ENCODE measurements around the gene DDRGK1.

DDRGK1 gene

DNA sequence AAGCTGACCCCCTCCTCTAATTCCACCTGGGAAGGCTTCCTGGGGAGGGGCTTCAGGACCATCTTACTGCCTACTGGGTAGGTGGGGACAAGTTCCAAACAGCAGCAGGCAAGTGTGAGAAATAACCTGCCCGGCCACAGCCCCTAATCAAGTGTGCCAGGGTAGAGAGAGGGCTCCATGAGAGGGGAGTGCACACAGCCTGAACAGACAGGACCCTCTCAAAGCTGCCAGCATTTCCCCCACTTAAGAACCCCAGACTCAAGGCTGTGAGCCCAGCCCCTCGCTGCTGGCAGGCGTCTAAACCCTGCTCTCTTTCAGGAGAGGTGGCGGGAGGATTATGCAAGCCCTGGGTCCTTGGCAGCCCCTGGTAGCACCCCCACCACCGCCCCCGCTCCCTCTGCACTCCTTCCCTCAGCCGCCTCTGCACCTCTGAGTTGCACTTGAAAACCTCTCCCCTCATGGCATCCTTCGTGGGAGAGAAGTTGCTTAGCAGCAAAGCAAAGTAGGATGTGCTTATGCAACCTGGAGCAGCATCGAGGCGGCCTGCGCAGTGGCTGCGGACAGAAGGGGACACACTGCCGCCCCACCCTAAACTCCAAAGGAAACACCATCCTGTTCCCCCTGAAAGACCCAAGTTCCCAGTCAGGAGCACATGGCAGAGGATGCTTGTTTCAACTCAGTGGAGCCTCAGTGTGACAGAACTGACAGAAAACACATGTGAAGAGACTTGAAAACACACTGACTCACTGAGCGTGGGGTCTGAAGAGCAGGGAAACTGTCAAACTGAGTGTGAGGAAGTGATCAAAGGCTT is 10.5 kb downstream of the DDRGK1 start:
- H3K9me2 ChIP-seq (replicated peaks; ENCODE audit: insufficient read depth, low read length): no peaks in the 10 kb centered on the region
- H3K9ac ChIP-seq (ENCODE audit: low read length): no peak overlapping the region
- H2AFZ ChIP-seq (ENCODE audit: low read length): no peak overlapping the region
- H3K4me3 ChIP-seq (ENCODE audit: low read length): no peak overlapping the region
- DNase-seq: no peak
- no peaks in the 10 kb centered on the region for H3K27me3 ChIP-seq (replicated peaks; ENCODE audit: insufficient read depth, low read length)
- H3K27ac ChIP-seq (ENCODE audit: low read length): no peak overlapping the region
- H3K9me3 ChIP-seq (replicated peaks; ENCODE audit: insufficient read depth, low read length): no peaks in the 10 kb centered on the region
- no peaks in the 10 kb centered on the region for H4K20me1 ChIP-seq (ENCODE audit: insufficient read depth, low read length)
- H3K79me2 ChIP-seq (ENCODE audit: low read length): no peaks in the 10 kb centered on the region
- H3K4me2 ChIP-seq (ENCODE audit: low read depth, low read length): no peak overlapping the region
- no peaks in the 10 kb centered on the region for H3K4me1 ChIP-seq (ENCODE audit: low read length)
- H3F3A ChIP-seq (ENCODE audit: insufficient read depth, low read length): no peaks in the 10 kb centered on the region
- no peaks in the 10 kb centered on the region for H3K36me3 ChIP-seq (replicated peaks; ENCODE audit: insufficient read depth, low read length)
- TF ChIP-seq EZH2 (optimal IDR thresholded peaks at IDR 0.05; ENCODE audit: low read depth, low read length) (no peak), EZH2phosphoT487 (IDR thresholded peaks at IDR 0.05; ENCODE audit: low read length) (no peak)

DNA sequence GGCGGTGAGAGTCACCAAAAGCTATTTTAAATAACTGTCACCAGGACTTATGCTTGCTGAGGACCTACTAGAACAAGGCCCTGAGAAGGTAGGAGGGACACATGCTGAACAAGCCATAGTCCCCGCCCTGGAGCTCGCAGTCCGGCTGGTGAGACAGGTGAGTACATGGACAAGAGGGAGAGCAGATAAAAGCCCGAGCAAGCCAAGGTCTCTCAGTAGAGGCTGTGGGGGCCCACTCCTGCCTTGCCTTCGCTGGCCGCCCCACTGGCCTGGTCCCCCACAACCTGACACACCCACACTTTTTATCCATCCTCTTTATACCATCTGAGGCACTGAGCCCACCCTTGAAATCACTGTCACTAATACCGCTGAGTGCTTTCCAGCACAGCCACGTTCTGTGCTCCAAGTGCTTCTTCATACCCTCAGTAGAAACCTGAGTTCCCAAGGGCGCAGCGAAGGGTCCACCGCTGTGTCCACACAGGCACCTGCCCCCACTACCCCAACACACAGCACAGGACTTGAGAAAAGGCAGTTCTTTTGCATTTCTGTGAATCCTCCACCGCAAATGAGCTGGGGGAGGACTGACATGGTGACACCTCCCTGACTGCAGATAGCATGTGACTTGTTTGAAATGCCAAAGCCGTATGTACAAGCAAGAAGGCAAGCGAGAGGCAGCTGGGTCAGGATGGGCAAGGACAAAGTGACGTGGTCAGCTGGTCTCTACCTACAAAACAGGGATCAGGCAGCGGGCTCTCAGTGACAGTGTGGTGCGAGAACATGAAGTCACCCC is 12.1 kb downstream of the DDRGK1 start:
- no peak for TF ChIP-seq EZH2 (optimal IDR thresholded peaks at IDR 0.05; ENCODE audit: low read depth, low read length)
- TF ChIP-seq, protein P1, sequence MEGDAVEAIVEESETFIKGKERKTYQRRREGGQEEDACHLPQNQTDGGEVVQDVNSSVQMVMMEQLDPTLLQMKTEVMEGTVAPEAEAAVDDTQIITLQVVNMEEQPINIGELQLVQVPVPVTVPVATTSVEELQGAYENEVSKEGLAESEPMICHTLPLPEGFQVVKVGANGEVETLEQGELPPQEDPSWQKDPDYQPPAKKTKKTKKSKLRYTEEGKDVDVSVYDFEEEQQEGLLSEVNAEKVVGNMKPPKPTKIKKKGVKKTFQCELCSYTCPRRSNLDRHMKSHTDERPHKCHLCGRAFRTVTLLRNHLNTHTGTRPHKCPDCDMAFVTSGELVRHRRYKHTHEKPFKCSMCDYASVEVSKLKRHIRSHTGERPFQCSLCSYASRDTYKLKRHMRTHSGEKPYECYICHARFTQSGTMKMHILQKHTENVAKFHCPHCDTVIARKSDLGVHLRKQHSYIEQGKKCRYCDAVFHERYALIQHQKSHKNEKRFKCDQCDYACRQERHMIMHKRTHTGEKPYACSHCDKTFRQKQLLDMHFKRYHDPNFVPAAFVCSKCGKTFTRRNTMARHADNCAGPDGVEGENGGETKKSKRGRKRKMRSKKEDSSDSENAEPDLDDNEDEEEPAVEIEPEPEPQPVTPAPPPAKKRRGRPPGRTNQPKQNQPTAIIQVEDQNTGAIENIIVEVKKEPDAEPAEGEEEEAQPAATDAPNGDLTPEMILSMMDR (IDR thresholded peaks at IDR 0.05; ENCODE audit: low read length): no peak
- Histone ChIP-seq H3F3A (ENCODE audit: insufficient read depth, low read length) (no peaks in the 10 kb centered on the region), H2AFZ (ENCODE audit: low read length) (no peak overlapping the region), H4K20me1 (ENCODE audit: insufficient read depth, low read length) (no peaks in the 10 kb centered on the region), H3K4me2 (ENCODE audit: low read depth, low read length) (no peak overlapping the region), H3K4me1 (ENCODE audit: low read length) (no peaks in the 10 kb centered on the region), H3K9me2 (replicated peaks; ENCODE audit: insufficient read depth, low read length) (no peaks in the 10 kb centered on the region), H3K4me3 (ENCODE audit: low read length) (no peak overlapping the region), H3K27me3 (replicated peaks; ENCODE audit: insufficient read depth, low read length) (no peaks in the 10 kb centered on the region), H3K36me3 (replicated peaks; ENCODE audit: insufficient read depth, low read length) (no peaks in the 10 kb centered on the region), H3K79me2 (ENCODE audit: low read length) (no peaks in the 10 kb centered on the region), H3K27ac (ENCODE audit: low read length) (no peak overlapping the region), H3K9ac (ENCODE audit: low read length) (no peak overlapping the region), H3K9me3 (replicated peaks; ENCODE audit: insufficient read depth, low read length) (no peaks in the 10 kb centered on the region)
- no peak for DNase-seq

DNA sequence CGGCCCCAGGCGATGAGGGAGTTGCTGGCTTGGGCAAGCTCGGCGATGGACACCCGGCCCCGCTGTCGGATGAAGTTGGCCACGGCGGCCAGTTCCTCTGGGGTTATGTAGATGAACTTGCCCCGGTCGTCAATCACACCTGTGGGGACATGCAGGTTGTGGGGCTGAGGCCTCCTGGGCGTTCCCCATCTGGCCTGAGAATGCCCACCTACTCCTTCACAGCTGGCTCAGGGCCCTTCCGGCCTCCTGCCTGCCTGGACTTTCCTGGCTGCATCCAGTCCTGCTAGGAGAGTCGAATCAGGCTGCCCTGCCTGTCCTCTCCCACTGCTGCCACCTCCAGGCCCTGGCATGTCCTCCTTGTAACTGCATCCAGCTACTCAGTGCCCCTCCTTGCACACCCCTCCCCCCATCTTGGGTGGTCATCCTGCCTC is 13.8 kb downstream of the DDRGK1 start:
- Histone ChIP-seq H3K36me3 (replicated peaks; ENCODE audit: insufficient read depth, low read length) (no peaks in the 10 kb centered on the region), H3K4me3 (ENCODE audit: low read length) (no peak overlapping the region), H4K20me1 (ENCODE audit: insufficient read depth, low read length) (no peaks in the 10 kb centered on the region), H3K4me1 (ENCODE audit: low read length) (no peaks in the 10 kb centered on the region), H3F3A (ENCODE audit: insufficient read depth, low read length) (no peaks in the 10 kb centered on the region), H3K4me2 (ENCODE audit: low read depth, low read length) (no peak overlapping the region), H3K27me3 (replicated peaks; ENCODE audit: insufficient read depth, low read length) (no peaks in the 10 kb centered on the region), H3K9ac (ENCODE audit: low read length) (no peak overlapping the region), H3K9me3 (replicated peaks; ENCODE audit: insufficient read depth, low read length) (no peaks in the 10 kb centered on the region), H3K9me2 (replicated peaks; ENCODE audit: insufficient read depth, low read length) (no peaks in the 10 kb centered on the region), H2AFZ (ENCODE audit: low read length) (no peak overlapping the region), H3K27ac (ENCODE audit: low read length) (no peak overlapping the region), H3K79me2 (ENCODE audit: low read length) (no peaks in the 10 kb centered on the region)
- TF ChIP-seq EZH2 (optimal IDR thresholded peaks at IDR 0.05; ENCODE audit: low read depth, low read length) (no peak), EZH2phosphoT487 (IDR thresholded peaks at IDR 0.05; ENCODE audit: low read length) (no peak)
- TF ChIP-seq, protein P1 (IDR thresholded peaks at IDR 0.05; ENCODE audit: low read length): no peak
- no peak for DNase-seq

All from MM.1S (cell line).